IMR-90 (cell line): ENCODE measurements around the gene PSMC6. TPM values are rescaled to one million over a fixed set of nuclear protein-coding genes. Genes with fewer than 3 reads are reported as not detected.

Experiments
- ATAC-seq: fragments of 200-7000 bp; cut with Tn5 transposase; 2 replicates; pipeline ENCODE4 v1.9.1; 2020; ENCODE audit warnings: low read depth, mild to moderate bottlenecking, moderate library complexity
- BruUV-seq: library from RNA; stranded (reverse); fragments of 400-500 nt; replicated peaks from 2 replicates; lab custom pipeline; 2021; lab: Mats Ljungman, UMichigan
- CTCF ChIA-PET: fragments of 300-600 bp; formaldehyde crosslinking; extraction: SDS; loops from one replicate; lab custom pipeline; 2021; ENCODE audit warnings: antibody characterized with exemption; lab: Yijun Ruan, JAX
- POLR2A ChIA-PET: fragments of 300-600 bp; sonication (Branson Sonifier 250); formaldehyde crosslinking; loops from one replicate; lab custom pipeline; 2022; ENCODE audit warnings: antibody characterized with exemption; ENCODE audit not compliant: unreplicated experiment; lab: Charles Lee
- DNase-seq: peaks from one replicate; pipeline ENCODE4 v3.0.0; 2013
- H2AFZ ChIP-seq: replicated peaks from 2 replicates; pipeline ENCODE3; 2013; ENCODE audit warnings: low read length, mild to moderate bottlenecking; ENCODE audit not compliant: poor library complexity
- H2AK5ac ChIP-seq: 2 replicates; pipeline ENCODE4 v1.6.1; 2013; ENCODE audit warnings: low read depth, low read length, inconsistent platforms
- H2AK9ac ChIP-seq: replicated peaks from 2 replicates; pipeline ENCODE3; 2013; ENCODE audit warnings: mild to moderate bottlenecking, low read depth, low read length, moderate library complexity; ENCODE audit not compliant: poor library complexity
- H2BK120ac ChIP-seq: 2 replicates; pipeline ENCODE4 v1.6.1; 2013; ENCODE audit warnings: low read depth, low read length, inconsistent platforms
- H2BK15ac ChIP-seq: 3 replicates; pipeline ENCODE4 v1.6.1; 2013; ENCODE audit warnings: low read depth, low read length, inconsistent platforms
- H2BK20ac ChIP-seq: 2 replicates; pipeline ENCODE4 v1.6.1; 2013; ENCODE audit warnings: low read depth, mild to moderate bottlenecking, inconsistent platforms, low read length, moderate library complexity
- H2BK5ac ChIP-seq: 2 replicates; pipeline ENCODE4 v1.6.1; 2013; ENCODE audit warnings: mild to moderate bottlenecking, low read depth, low read length, inconsistent platforms; ENCODE audit not compliant: poor library complexity, severe bottlenecking
- H3K14ac ChIP-seq: replicated peaks from 2 replicates; pipeline ENCODE4 v1.6.1; 2013; ENCODE audit warnings: low read depth, low read length, inconsistent platforms
- H3K18ac ChIP-seq: 2 replicates; pipeline ENCODE4 v1.6.1; 2013; ENCODE audit warnings: low read depth, low read length, control low read depth
- H3K23ac ChIP-seq: 2 replicates; pipeline ENCODE4 v1.6.1; 2013; ENCODE audit warnings: low read depth, low read length, inconsistent platforms
- H3K27ac ChIP-seq: 2 replicates; pipeline ENCODE4 v1.5.1; 2013; ENCODE audit warnings: mild to moderate bottlenecking, control low read depth, low read length; ENCODE audit not compliant: insufficient read depth
- H3K27me3 ChIP-seq: 2 replicates; pipeline ENCODE4 v1.6.1; 2013; ENCODE audit warnings: low read length; ENCODE audit not compliant: control insufficient read depth, insufficient read depth
- H3K36me3 ChIP-seq: 2 replicates; pipeline ENCODE4 v1.6.1; 2013; ENCODE audit warnings: low read length, mixed read lengths; ENCODE audit not compliant: control insufficient read depth, insufficient read depth
- H3K4ac ChIP-seq: 2 replicates; pipeline ENCODE4 v1.6.1; 2013; ENCODE audit warnings: low read depth, low read length, inconsistent platforms
- H3K4me1 ChIP-seq: 2 replicates; pipeline ENCODE4 v1.6.1; 2013; ENCODE audit warnings: low read length, mixed read lengths; ENCODE audit not compliant: control insufficient read depth, insufficient read depth
- H3K4me2 ChIP-seq: 2 replicates; pipeline ENCODE4 v1.6.1; 2013; ENCODE audit warnings: low read depth, mild to moderate bottlenecking, control low read depth, low read length, moderate library complexity
- H3K4me3 ChIP-seq: 2 replicates; pipeline ENCODE4 v1.5.1; 2013; ENCODE audit warnings: low read depth, mild to moderate bottlenecking, control low read depth, low read length, moderate library complexity; ENCODE audit not compliant: insufficient read depth
- H3K56ac ChIP-seq: 2 replicates; pipeline ENCODE4 v1.6.1; 2013; ENCODE audit warnings: low read length, inconsistent platforms; ENCODE audit not compliant: insufficient read depth; ENCODE audit errors: extremely low read depth
- H3K79me1 ChIP-seq, 2 experiments: 2 replicates each; pipeline ENCODE4 v1.6.1; 2013; ENCODE audit warnings: low read length in 2 of 2, inconsistent platforms in 1 of 2, low read depth in 1 of 2
- H3K9ac ChIP-seq: 2 replicates; pipeline ENCODE4 v1.6.1; 2013; ENCODE audit warnings: low read depth, low read length, control low read depth
- H3K9me1 ChIP-seq: 2 replicates; pipeline ENCODE4 v1.6.1; 2013; ENCODE audit warnings: low read length, inconsistent platforms; ENCODE audit not compliant: insufficient read depth
- H3K9me3 ChIP-seq: 2 replicates; pipeline ENCODE4 v1.6.1; 2013; ENCODE audit warnings: low read length; ENCODE audit not compliant: control insufficient read depth, insufficient read depth
- H4K20me1 ChIP-seq: 2 replicates; pipeline ENCODE4 v1.6.1; 2013; ENCODE audit warnings: low read length, inconsistent platforms; ENCODE audit not compliant: insufficient read depth
- H4K5ac ChIP-seq: 2 replicates; pipeline ENCODE4 v1.6.1; 2013; ENCODE audit warnings: mild to moderate bottlenecking, low read depth, low read length, control low read depth
- H4K8ac ChIP-seq, 2 experiments: 2 replicates each; pipeline ENCODE4 v1.6.1; 2013; ENCODE audit warnings: low read depth in 2 of 2, low read length in 2 of 2, control low read depth in 1 of 2, inconsistent platforms in 1 of 2
- H4K91ac ChIP-seq: 2 replicates; pipeline ENCODE4 v1.6.1; 2013; ENCODE audit warnings: low read depth, low read length, inconsistent platforms; ENCODE audit not compliant: insufficient read depth
- BHLHE40 ChIP-seq: fragments of 150-350 bp; IDR thresholded peaks from 2 replicates; pipeline ENCODE4 v1.6.1; 2016; ENCODE audit warnings: mild to moderate bottlenecking, low read depth, low read length
- CEBPB ChIP-seq: IDR thresholded peaks from 2 replicates; pipeline ENCODE4 v1.6.1; 2012; ENCODE audit warnings: low read depth, low read length, improper control_type of control experiment
- CHD1 ChIP-seq: IDR thresholded peaks from 2 replicates; pipeline ENCODE4 v1.6.1; 2012; ENCODE audit warnings: low read depth, low read length, improper control_type of control experiment
- FOS ChIP-seq: fragments of 150-350 bp; IDR thresholded peaks from 2 replicates; pipeline ENCODE4 v1.6.1; 2016; ENCODE audit warnings: low read depth, low read length
- MAFK ChIP-seq: IDR thresholded peaks from 2 replicates; pipeline ENCODE4 v1.6.1; 2012; ENCODE audit warnings: low read depth, low read length, improper control_type of control experiment
- MAZ ChIP-seq: IDR thresholded peaks from 2 replicates; pipeline ENCODE4 v1.6.1; 2012; ENCODE audit warnings: low read depth, mild to moderate bottlenecking, low read length, improper control_type of control experiment, moderate library complexity, borderline replicate concordance
- MXI1 ChIP-seq: IDR thresholded peaks from 2 replicates; pipeline ENCODE4 v1.6.1; 2012; ENCODE audit warnings: low read depth, mild to moderate bottlenecking, low read length, moderate library complexity, borderline replicate concordance
- NFE2L2 ChIP-seq: fragments of 150-350 bp; IDR thresholded peaks from 2 replicates; pipeline ENCODE4 v1.6.1; 2016; ENCODE audit warnings: low read depth, mild to moderate bottlenecking, low read length
- POLR2A ChIP-seq: IDR thresholded peaks from 2 replicates; pipeline ENCODE4 v1.6.1; 2012; ENCODE audit warnings: mild to moderate bottlenecking, low read depth, low read length
- RAD21 ChIP-seq: IDR thresholded peaks from 2 replicates; pipeline ENCODE4 v1.6.1; 2012; ENCODE audit warnings: low read length, improper control_type of control experiment
- RCOR1 ChIP-seq: IDR thresholded peaks from 2 replicates; pipeline ENCODE4 v1.6.1; 2012; ENCODE audit warnings: mild to moderate bottlenecking, low read length, improper control_type of control experiment; ENCODE audit not compliant: insufficient replicate concordance
- RFX5 ChIP-seq: IDR thresholded peaks from 2 replicates; pipeline ENCODE4 v1.8.0; 2012; ENCODE audit warnings: low read depth, mild to moderate bottlenecking, low read length, moderate library complexity
- SMC3 ChIP-seq: fragments of 150-350 bp; IDR thresholded peaks from 2 replicates; pipeline ENCODE4 v1.6.1; 2016; ENCODE audit warnings: low read depth, mild to moderate bottlenecking, antibody characterized with exemption, low read length, moderate library complexity
- WGBS, 2 experiments: methylation state at CpG; one replicate each; pipeline versions ENCODE4 v1.1.5 to v1.1.7; 2013; ENCODE audit warnings: missing lambda C conversion rate in 2 of 2; ENCODE audit not compliant: insufficient read length in 1 of 2; ENCODE audit errors: extremely low coverage in 2 of 2; 5-methylcytosine and 5-hydroxymethylcytosine counted together
- dilution Hi-C: fragments of 300-500 bp; cut with HindIII; formaldehyde crosslinking; loops from one replicate; pipeline ENCODE4 v1.14.3; 2018; ENCODE audit warnings: low sequenced_read_pairs; ENCODE audit not compliant: unreplicated experiment
- in situ Hi-C: fragments of 300-500 bp; cut with MboI; formaldehyde crosslinking; loops from 3 replicates; pipeline ENCODE4 v1.14.3; 2019; ENCODE audit warnings: low sequenced_read_pairs, inconsistent platforms, mixed read lengths
- intact Hi-C: fragments of 100-400 bp; cut with micrococcal nuclease; formaldehyde crosslinking; loops from 2 replicates; pipeline ENCODE4 v1.10.0; 2022
- polyA plus RNA-seq, 3 experiments: library from polyadenylated mRNA; depleted of rRNA; stranded (reverse); fragments of >200 nt; gene quantifications; 2 replicates each; pipeline ENCODE4 v1.2.3, GENCODE V29; 2012; ENCODE audit warnings: low replicate concordance in 1 of 3
- total RNA-seq: library from RNA; depleted of rRNA; stranded (reverse); fragments of >200 nt; gene quantifications from 2 replicates; pipeline ENCODE4 v1.2.3, GENCODE V29; 2012
- TF ChIP-seq, protein P1 (sequence below): fragments of 150-350 bp; IDR thresholded peaks from 2 replicates; pipeline ENCODE4 v1.6.1; 2017; ENCODE audit warnings: mild to moderate bottlenecking, antibody characterized with exemption, low read length, low read depth
- TF ChIP-seq, protein P2 (sequence below): conservative IDR thresholded peaks from 2 replicates; pipeline ENCODE4 v1.5.1; 2012; ENCODE audit warnings: mild to moderate bottlenecking, low read depth, low read length, improper control_type of control experiment
- TF ChIP-seq, protein P3 (sequence below): fragments of 150-350 bp; IDR thresholded peaks from 2 replicates; pipeline ENCODE4 v1.6.1; 2016; ENCODE audit warnings: low read depth, mild to moderate bottlenecking, low read length, moderate library complexity, borderline replicate concordance

The PSMC6 gene
- total and polyA plus RNA-seq, 2 of the 4 experiments (the other 2 are of a cell fraction), result 62.9 to 85.4 TPM

DNA sequence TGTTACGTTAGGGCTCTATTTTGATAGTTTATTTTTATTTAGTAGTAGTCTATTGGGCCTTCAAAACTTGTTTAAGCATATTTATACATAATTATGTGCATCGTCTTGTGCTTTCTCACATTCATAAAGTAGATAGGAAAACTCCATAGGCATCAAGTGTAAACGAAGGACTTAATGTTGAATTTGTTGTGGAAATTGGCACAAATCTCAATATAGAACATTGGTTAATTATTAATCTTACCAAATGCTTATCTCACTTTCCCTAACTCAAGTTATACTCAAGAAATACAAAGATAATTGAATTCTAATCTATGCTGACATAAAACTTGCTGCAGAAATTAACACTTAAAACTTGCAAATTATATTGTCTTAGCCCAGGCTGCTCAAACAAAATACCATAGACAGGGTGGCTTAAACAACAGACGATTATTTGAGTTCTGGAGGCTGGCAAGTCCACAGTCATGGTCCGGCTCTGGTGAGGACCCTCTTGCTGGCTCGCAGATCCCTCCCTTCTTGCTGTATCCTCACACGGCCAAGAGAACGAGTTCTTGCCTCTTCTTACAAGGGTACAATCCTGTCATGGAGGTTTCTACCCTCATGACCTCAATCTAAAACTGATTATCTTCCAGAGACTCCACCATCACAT, 41.8 kb downstream of the PSMC6 start:
- H2AK9ac ChIP-seq, result no peak overlapping the region
- no peak overlapping the region for H2BK120ac ChIP-seq
- H3K4me3 ChIP-seq, result no peak overlapping the region
- CTCF ChIA-PET, result no interaction called here
- no peak overlapping the region for H3K4me2 ChIP-seq
- no TSS peak for BruUV-seq
- H3K79me1 ChIP-seq, result peaks cover 0 to 5% of the 10 kb centered on the region in 2 experiments; a peak in 2 of 4 replicates
- no peak overlapping the region for H2BK15ac ChIP-seq
- no peak overlapping the region for H3K56ac ChIP-seq
- H2BK20ac ChIP-seq, result no peak overlapping the region
- no peak overlapping the region for H3K9ac ChIP-seq
- intact Hi-C loops, result loop anchor here (10.0 kb wide), 1 partner anchor 406 kb away; the partner anchor contains the start of gene DDHD1
- no peak overlapping the region for H3K23ac ChIP-seq
- H2AFZ ChIP-seq, result no peak overlapping the region
- H3K9me1 ChIP-seq, result no peaks in the 10 kb centered on the region
- no peak overlapping the region for H4K8ac ChIP-seq
- H3K14ac ChIP-seq, result no peak overlapping the region
- H3K27me3 ChIP-seq, result no peaks in the 10 kb centered on the region
- no peak overlapping the region for H3K27ac ChIP-seq
- no peak overlapping the region for H2AK5ac ChIP-seq
- H3K9me3 ChIP-seq, result no peaks in the 10 kb centered on the region
- H2BK5ac ChIP-seq, result no peak overlapping the region
- H4K5ac ChIP-seq, result no peak overlapping the region
- DNase-seq (no peak), ATAC-seq (no peak)
- H4K20me1 ChIP-seq, result no peaks in the 10 kb centered on the region
- H3K4me1 ChIP-seq, result no peaks in the 10 kb centered on the region; the same call in 1 of the 2 replicates
- no peak overlapping the region for H3K18ac ChIP-seq
- H4K91ac ChIP-seq, result no peak overlapping the region
- WGBS, 2 experiments, result no CpG with 5 or more reads among the region's 8 CpGs
- in situ Hi-C loops, result no loop called here
- TF ChIP-seq, protein P1, sequence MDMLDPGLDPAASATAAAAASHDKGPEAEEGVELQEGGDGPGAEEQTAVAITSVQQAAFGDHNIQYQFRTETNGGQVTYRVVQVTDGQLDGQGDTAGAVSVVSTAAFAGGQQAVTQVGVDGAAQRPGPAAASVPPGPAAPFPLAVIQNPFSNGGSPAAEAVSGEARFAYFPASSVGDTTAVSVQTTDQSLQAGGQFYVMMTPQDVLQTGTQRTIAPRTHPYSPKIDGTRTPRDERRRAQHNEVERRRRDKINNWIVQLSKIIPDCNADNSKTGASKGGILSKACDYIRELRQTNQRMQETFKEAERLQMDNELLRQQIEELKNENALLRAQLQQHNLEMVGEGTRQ, result no peak
- no peak for TF ChIP-seq RFX5
- no peak for TF ChIP-seq RCOR1
- no peak for TF ChIP-seq BHLHE40
- no peak for TF ChIP-seq MAZ
- TF ChIP-seq, protein P2, sequence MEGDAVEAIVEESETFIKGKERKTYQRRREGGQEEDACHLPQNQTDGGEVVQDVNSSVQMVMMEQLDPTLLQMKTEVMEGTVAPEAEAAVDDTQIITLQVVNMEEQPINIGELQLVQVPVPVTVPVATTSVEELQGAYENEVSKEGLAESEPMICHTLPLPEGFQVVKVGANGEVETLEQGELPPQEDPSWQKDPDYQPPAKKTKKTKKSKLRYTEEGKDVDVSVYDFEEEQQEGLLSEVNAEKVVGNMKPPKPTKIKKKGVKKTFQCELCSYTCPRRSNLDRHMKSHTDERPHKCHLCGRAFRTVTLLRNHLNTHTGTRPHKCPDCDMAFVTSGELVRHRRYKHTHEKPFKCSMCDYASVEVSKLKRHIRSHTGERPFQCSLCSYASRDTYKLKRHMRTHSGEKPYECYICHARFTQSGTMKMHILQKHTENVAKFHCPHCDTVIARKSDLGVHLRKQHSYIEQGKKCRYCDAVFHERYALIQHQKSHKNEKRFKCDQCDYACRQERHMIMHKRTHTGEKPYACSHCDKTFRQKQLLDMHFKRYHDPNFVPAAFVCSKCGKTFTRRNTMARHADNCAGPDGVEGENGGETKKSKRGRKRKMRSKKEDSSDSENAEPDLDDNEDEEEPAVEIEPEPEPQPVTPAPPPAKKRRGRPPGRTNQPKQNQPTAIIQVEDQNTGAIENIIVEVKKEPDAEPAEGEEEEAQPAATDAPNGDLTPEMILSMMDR, result no peak
- no peak for TF ChIP-seq CHD1
- no peak for TF ChIP-seq NFE2L2
- no peak for TF ChIP-seq SMC3
- TF ChIP-seq MXI1, result no peak
- TF ChIP-seq RAD21, result no peak
- TF ChIP-seq, protein P3, sequence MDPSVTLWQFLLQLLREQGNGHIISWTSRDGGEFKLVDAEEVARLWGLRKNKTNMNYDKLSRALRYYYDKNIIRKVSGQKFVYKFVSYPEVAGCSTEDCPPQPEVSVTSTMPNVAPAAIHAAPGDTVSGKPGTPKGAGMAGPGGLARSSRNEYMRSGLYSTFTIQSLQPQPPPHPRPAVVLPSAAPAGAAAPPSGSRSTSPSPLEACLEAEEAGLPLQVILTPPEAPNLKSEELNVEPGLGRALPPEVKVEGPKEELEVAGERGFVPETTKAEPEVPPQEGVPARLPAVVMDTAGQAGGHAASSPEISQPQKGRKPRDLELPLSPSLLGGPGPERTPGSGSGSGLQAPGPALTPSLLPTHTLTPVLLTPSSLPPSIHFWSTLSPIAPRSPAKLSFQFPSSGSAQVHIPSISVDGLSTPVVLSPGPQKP, result no peak
- TF ChIP-seq POLR2A, result no peak
- no peak for TF ChIP-seq CEBPB
- TF ChIP-seq MAFK, result no peak
- no peak for TF ChIP-seq FOS
- H3K36me3 ChIP-seq, result peaks cover 5% of the 10 kb centered on the region; the same call in 1 of the 2 replicates
- POLR2A ChIA-PET, result no interaction called here
- H3K4ac ChIP-seq, result no peak overlapping the region
- dilution Hi-C loops, result no loop called here
